Astrocyte (in vitro differentiated cells and primary cell): ENCODE results near the gene TTC27. TPM values are rescaled to one million over a fixed set of nuclear protein-coding genes. Genes with fewer than 3 reads are reported as not detected.
"Not testable (repeated sequence)": the region's sequence is repeated elsewhere in the genome, so short reads cannot be mapped to it uniquely, and the experiment has no call there.

Experiments used
- DNase-seq: peaks from one replicate; pipeline ENCODE4 v3.0.0-alpha.2; 2010; ENCODE audit warnings: low read depth
- FAIRE-seq: peaks from 2 replicates; lab custom pipeline; 2011; peaks lifted over from hg19 to GRCh38; lab: Jason Lieb, UNC
- H2AFZ ChIP-seq: 2 replicates; pipeline ENCODE4 v1.6.0; 2012; ENCODE audit warnings: low read depth, low read length, inconsistent platforms
- H3K27ac ChIP-seq: 2 replicates; pipeline ENCODE4 v1.5.1; 2011; ENCODE audit warnings: low read depth, low read length, inconsistent platforms
- H3K27me3 ChIP-seq: 2 replicates; pipeline ENCODE4 v1.6.0; 2011; ENCODE audit warnings: low read length, inconsistent platforms; ENCODE audit not compliant: insufficient read depth
- H3K36me3 ChIP-seq: 2 replicates; pipeline ENCODE4 v1.5.1; 2011; ENCODE audit warnings: low read length, inconsistent platforms; ENCODE audit not compliant: insufficient read depth
- H3K4me1 ChIP-seq: 2 replicates; pipeline ENCODE4 v1.5.1; 2011; ENCODE audit warnings: low read length, inconsistent platforms; ENCODE audit not compliant: insufficient read depth
- H3K4me2 ChIP-seq: 2 replicates; pipeline ENCODE4 v1.6.0; 2012; ENCODE audit warnings: low read length, inconsistent platforms
- H3K4me3 ChIP-seq: 2 replicates; pipeline ENCODE4 v1.5.1; 2011; ENCODE audit warnings: low read depth, mild to moderate bottlenecking, low read length, inconsistent platforms; ENCODE audit not compliant: insufficient read depth
- H3K79me2 ChIP-seq: 2 replicates; pipeline ENCODE4 v1.6.0; 2012; ENCODE audit warnings: mild to moderate bottlenecking, low read length, inconsistent platforms; ENCODE audit not compliant: insufficient read depth
- H3K9ac ChIP-seq: 2 replicates; pipeline ENCODE4 v1.6.0; 2012; ENCODE audit warnings: mild to moderate bottlenecking, low read length, inconsistent platforms
- H3K9me3 ChIP-seq: 2 replicates; pipeline ENCODE4 v1.5.1; 2012; ENCODE audit warnings: low read depth, mild to moderate bottlenecking, low read length, inconsistent platforms; ENCODE audit not compliant: insufficient read depth
- H4K20me1 ChIP-seq: 2 replicates; pipeline ENCODE4 v1.6.0; 2012; ENCODE audit warnings: low read length, inconsistent platforms; ENCODE audit not compliant: insufficient read depth
- H3K27ac Mint-ChIP-seq: one replicate; pipeline ENCODE4 v1.8.0; 2021; ENCODE audit warnings: mild to moderate bottlenecking, mixed read lengths; ENCODE audit not compliant: unreplicated experiment
- H3K27me3 Mint-ChIP-seq: one replicate; pipeline ENCODE4 v1.8.0; 2021; ENCODE audit warnings: low read depth, mixed read lengths; ENCODE audit not compliant: unreplicated experiment
- H3K36me3 Mint-ChIP-seq: one replicate; pipeline ENCODE4 v1.8.0; 2021; ENCODE audit warnings: low read depth, mixed read lengths; ENCODE audit not compliant: unreplicated experiment
- H3K4me1 Mint-ChIP-seq: one replicate; pipeline ENCODE4 v1.8.0; 2021; ENCODE audit warnings: low read depth, mixed read lengths; ENCODE audit not compliant: unreplicated experiment
- H3K4me3 Mint-ChIP-seq: one replicate; pipeline ENCODE4 v1.8.0; 2021; ENCODE audit warnings: mild to moderate bottlenecking, moderate library complexity, mixed read lengths; ENCODE audit not compliant: unreplicated experiment
- H3K9me3 Mint-ChIP-seq: one replicate; pipeline ENCODE4 v1.8.0; 2021; ENCODE audit warnings: mild to moderate bottlenecking, mixed read lengths; ENCODE audit not compliant: unreplicated experiment
- CTCF ChIP-seq: IDR thresholded peaks from 2 replicates; pipeline ENCODE4 v1.5.1; 2011; ENCODE audit warnings: low read depth, mild to moderate bottlenecking, inconsistent platforms, low read length, moderate library complexity; ENCODE audit not compliant: insufficient read depth
- EZH2 ChIP-seq: IDR thresholded peaks from 2 replicates; pipeline ENCODE4 v1.6.1; 2012; ENCODE audit warnings: mild to moderate bottlenecking, low read length, inconsistent platforms; ENCODE audit not compliant: insufficient read depth
- total RNA-seq: library from RNA; stranded (reverse); gene quantifications from 2 replicates; pipeline ENCODE4 v1.2.1, GENCODE V29; 2021

TTC27 gene
- total RNA-seq, 1 donor from 2014 or later, result 25.1 TPM

GRCh38 chr2:32721376-32721775 lies 93.5 kb downstream of the TTC27 start:
- no peak overlapping the region for H2AFZ ChIP-seq
- H3K4me3 ChIP-seq, result no peak overlapping the region
- peaks cover 3% of the 10 kb centered on the region for H3K9me3 Mint-ChIP-seq
- no peak overlapping the region for H3K4me2 ChIP-seq
- no peaks in the 10 kb centered on the region for H3K36me3 ChIP-seq
- peaks cover 1% of the 10 kb centered on the region for H3K4me1 Mint-ChIP-seq
- no peaks in the 10 kb centered on the region for H3K27me3 Mint-ChIP-seq
- TF ChIP-seq CTCF (no peak), EZH2 (no peak)
- H3K4me3 Mint-ChIP-seq, result no peak overlapping the region
- H3K9me3 ChIP-seq, result no peaks in the 10 kb centered on the region
- no peak overlapping the region for H3K27ac ChIP-seq
- H3K27ac Mint-ChIP-seq, result no peak overlapping the region
- H3K9ac ChIP-seq, result no peak overlapping the region
- FAIRE-seq (no peak), DNase-seq (no peak)
- no peaks in the 10 kb centered on the region for H3K27me3 ChIP-seq
- peaks cover 22% of the 10 kb centered on the region for H3K36me3 Mint-ChIP-seq
- no peaks in the 10 kb centered on the region for H4K20me1 ChIP-seq
- H3K79me2 ChIP-seq, result no peaks in the 10 kb centered on the region
- no peaks in the 10 kb centered on the region for H3K4me1 ChIP-seq

GRCh38 chr2:32723467-32724079 lies 95.7 kb downstream of the TTC27 start:
- Histone ChIP-seq H3K79me2 (no peaks in the 10 kb centered on the region), H3K4me3 (no peak overlapping the region), H3K36me3 (no peaks in the 10 kb centered on the region), H3K9me3 (no peaks in the 10 kb centered on the region), H3K4me1 (no peaks in the 10 kb centered on the region), H3K9ac (no peak overlapping the region), H3K4me2 (no peak overlapping the region), H2AFZ (no peak overlapping the region), H4K20me1 (no peaks in the 10 kb centered on the region), H3K27ac (no peak overlapping the region), H3K27me3 (no peaks in the 10 kb centered on the region)
- no peak for FAIRE-seq
- no peak overlapping the region for H3K4me3 Mint-ChIP-seq
- DNase-seq, result no peak
- no peaks in the 10 kb centered on the region for H3K4me1 Mint-ChIP-seq
- peaks cover 26% of the 10 kb centered on the region for H3K36me3 Mint-ChIP-seq
- H3K27me3 Mint-ChIP-seq, result no peaks in the 10 kb centered on the region
- TF ChIP-seq CTCF (no peak), EZH2 (no peak)
- peaks cover 6% of the 10 kb centered on the region for H3K9me3 Mint-ChIP-seq
- H3K27ac Mint-ChIP-seq, result no peak overlapping the region

GRCh38 chr2:32726678-32727077 lies 98.8 kb downstream of the TTC27 start:
- not testable (repeated sequence) for H3K27ac ChIP-seq, DNase-seq, H3K79me2 ChIP-seq, H3K27ac Mint-ChIP-seq, H3K27me3 Mint-ChIP-seq, H4K20me1 ChIP-seq, H3K4me1 Mint-ChIP-seq, H3K9me3 ChIP-seq, H3K4me1 ChIP-seq, H3K4me3 ChIP-seq, H2AFZ ChIP-seq, H3K4me3 Mint-ChIP-seq, H3K27me3 ChIP-seq, H3K4me2 ChIP-seq, FAIRE-seq, H3K36me3 ChIP-seq, H3K9ac ChIP-seq, H3K9me3 Mint-ChIP-seq
- H3K36me3 Mint-ChIP-seq, result peaks cover 24% of the 10 kb centered on the region
